COLO829 (cell line): Measurements from ENCODE around the gene POLR2C.

Source experiments
- DNase-seq: peaks from one replicate; pipeline ENCODE4 v3.0.0; 2012; ENCODE audit warnings: low spot score

POLR2C gene

DNA sequence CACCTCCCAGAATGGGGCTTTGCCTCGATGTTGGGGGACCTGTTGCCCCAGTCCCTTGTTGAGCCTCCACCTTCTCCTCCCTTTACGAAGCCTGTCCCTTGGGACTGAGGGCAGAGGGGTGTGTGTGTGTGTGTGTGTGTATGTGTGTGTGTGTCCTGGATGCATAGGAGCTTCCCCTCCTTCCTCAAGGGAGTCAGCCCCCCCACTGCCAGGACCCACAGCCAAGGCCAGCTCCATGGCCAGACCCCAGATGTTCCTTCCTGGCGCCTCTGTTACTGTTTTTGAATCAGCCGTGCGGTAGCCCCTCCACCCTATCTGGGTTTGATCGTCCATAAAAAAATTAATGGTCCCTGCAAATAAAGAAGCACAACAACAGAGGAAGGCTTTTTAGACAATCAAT lies 41.5 kb downstream of the POLR2C start:
- DNase-seq, result no peak

DNA sequence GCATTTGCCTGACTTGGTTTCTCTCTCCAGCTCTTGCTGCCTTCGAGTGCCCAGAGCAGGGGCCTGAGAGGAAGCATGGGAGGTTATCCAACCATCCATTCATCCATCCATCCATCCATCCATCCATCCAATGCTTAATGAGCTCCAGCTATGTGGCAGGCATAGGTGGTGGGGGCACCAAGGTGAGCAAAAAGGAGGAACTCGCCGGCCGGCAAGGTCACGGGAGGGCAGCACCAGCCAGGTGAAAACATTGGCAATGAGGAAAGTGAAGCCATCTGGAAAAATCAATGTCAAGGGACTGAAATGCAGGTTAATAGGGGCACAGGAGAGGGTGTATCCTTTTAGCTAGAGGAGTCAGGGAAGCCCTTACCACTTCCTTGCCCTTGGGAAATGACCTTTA lies 42.0 kb downstream of the POLR2C start:
- no peak for DNase-seq

DNA sequence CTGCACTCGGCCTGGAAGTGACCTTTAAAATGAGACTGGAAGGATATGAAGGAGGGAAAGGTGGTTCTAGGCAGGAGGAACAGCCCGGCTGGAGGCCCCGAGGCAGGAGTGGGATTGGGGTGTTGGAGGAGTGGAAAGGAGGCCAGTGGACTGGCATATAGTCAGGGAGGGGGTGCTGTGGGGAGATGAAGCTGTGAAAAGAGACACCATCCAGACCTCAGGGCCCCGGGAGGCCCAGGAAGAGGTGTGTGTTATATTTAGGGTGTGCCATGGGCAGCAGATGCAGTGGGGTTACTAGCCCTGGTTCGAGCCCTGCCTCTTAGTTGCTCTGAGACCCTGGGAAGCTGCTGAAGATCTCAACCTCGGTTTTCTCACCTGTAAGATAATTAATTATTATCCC lies 42.7 kb downstream of the POLR2C start:
- no peak for DNase-seq

DNA sequence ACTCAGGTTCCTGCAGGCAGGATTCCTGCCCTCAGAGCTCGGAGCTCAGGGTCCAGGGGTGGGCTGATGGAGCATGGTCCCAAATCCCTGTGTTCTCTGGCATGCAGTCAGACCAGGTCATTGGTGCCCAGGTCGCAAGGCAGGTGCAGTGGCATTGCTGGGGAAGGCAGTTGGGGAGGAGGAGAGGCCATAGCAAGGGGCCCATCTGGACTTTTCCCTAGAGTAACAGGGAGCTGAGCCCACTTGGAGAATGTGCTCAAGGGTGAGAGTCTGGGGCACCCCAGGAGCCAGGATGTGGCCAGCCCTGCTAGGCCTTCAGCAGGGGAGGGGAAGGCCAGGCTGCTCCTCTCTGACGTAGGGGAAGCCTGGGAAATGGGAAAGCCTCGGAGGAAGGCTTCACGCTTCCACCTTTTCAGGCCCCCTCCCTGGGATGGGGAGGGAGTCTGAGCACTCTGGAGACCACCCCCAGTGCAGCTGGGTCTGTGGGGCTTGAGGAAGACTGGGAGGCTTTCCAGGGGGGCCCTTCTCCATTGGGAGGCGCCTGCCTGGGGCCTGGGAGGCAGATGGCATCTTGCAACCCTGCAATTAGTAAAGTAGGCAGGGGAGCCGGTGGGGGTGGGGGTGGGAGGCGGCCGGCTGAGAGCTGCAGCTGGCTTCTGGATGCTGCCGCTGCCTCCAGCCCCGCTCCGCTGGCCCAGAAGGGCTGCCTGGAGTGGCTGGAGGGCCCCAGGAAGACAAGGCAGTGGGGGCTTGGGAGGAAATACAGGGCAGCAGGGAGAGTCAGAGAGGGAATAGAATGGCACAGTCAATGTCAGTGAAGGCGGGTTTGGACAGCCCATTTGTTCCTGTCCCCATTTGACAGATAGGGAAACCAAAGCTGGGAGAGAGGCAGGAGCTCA lies 44.9 kb downstream of the POLR2C start:
- no peak for DNase-seq

DNA sequence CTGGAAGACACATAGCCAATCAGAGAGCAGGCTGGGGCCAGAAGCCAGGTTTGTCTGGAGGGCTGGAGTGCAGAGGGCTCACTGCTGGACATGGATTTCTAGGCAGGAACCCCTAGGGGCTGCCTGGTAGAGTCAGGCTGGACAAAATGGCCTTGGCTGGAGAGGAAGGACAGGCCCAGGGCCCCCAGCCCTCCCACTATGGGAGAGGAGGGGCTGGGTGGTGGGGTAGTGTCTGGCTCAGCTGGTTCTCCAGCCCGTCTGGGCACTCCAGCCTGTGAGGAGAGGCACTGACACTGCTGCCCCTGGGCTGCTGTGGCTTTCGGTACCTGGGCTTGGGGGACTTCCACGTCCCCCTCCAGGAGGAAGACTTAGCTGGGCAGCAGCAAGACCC lies 45.6 kb downstream of the POLR2C start:
- DNase-seq, result no peak

DNA sequence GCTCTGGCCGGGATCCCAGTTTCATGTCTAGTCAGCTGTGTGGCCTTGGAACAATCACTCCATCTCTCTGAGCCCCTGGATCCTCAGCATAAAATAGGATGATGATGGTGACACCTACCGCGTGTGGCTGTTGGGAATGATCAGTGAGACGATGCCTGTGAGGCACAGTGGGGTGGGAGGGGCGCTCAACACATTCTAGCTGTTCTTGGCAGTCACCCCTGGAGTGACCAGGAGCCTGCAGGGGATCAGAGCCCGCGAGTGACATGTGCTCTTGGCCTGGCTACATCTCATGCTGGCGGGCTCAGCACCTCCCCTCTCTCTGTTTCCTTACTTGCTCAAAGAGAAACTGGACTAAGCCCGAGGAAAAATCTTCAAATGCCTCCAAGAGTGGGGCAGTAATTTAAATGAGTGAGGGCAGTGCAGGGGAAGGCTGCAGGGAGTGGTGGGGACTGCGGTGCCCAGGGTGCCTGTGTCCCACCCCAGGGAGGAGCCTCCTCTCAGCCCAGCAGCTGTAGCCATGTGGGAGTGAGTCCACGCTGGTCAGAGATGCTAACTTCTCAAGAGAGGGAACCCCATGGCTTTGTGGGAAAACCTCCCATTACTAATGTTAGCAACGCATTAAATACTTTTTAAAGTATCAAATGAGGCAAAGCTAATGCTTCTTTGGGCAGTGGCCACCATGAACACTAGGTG lies 46.9 kb downstream of the POLR2C start:
- DNase-seq, result no peak

DNA sequence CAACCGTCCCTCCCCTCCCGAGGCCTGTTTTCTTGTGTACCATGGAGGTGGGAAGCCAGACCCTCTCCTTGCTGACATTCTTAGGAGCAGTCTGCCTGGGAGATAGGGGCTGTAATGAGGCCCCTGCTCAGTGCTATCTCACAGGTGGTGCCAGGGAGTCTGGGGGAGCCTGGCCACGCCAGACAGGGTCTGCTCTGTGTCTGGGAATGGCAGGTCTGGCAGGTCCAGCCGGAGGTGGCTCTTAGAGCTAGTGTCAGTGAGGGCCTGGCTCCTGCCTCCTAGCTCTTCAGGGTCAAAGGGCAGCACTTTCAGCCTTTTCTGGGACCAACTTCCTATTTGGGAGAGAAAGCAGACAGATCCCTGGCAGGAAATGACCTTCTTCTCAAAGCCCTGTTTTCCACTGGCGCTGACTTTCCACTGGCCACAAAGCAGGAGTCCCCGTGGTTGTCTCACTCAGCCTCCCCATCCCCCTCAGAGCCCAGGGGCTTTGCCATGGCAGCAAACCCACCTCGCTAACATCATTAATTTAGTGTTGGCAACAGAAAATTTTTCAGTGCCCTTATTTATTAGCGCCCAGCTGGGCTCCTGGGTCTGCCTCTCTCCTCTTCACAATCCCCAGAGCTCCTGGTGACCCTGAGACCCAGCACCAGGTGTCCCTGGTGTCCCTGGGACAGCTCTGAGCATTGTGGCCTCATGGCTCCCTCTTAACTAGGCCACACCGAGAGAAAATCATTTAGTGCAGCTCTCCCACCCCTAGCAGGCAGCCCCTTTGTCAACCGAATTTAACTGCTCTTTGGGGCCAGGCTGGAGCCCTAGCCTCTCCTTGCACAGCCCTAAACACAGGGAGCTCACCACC lies 47.8 kb downstream of the POLR2C start:
- DNase-seq, result no peak

DNA sequence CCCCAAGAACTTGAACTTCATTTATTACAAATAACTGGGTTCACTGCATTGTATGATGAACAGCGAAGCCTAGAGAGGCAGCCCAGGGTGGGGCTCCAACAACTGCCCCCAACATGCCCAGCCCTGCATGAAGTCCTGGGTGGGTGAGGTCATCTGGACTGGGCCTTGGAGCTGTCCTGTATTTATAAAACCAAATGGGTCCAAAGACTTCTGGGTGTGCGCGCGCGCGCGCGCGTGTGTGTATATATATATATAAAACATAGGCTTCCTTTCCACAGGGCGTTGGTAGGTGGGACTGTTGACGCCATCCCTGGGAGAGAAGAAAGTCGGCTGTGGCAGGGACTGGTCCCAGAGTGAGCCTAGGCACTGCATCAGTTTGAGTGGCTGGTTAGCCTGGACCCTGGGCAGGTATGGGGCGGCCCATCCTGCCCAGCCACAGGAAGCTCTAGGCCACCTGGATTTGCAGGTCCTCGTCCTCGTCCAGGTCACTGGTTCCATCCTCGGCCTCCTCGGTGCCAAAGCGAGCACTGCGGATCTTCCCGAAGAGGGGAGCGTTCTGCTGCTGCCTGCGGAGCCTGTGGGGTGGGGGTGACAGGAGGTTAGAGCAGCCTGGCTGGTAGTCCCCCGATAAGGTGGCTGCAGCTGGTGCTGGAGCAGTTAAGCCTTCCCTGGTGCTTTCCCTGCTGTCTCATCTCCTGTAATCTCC lies 50.0 kb downstream of the POLR2C start:
- DNase-seq, result no peak

DNA sequence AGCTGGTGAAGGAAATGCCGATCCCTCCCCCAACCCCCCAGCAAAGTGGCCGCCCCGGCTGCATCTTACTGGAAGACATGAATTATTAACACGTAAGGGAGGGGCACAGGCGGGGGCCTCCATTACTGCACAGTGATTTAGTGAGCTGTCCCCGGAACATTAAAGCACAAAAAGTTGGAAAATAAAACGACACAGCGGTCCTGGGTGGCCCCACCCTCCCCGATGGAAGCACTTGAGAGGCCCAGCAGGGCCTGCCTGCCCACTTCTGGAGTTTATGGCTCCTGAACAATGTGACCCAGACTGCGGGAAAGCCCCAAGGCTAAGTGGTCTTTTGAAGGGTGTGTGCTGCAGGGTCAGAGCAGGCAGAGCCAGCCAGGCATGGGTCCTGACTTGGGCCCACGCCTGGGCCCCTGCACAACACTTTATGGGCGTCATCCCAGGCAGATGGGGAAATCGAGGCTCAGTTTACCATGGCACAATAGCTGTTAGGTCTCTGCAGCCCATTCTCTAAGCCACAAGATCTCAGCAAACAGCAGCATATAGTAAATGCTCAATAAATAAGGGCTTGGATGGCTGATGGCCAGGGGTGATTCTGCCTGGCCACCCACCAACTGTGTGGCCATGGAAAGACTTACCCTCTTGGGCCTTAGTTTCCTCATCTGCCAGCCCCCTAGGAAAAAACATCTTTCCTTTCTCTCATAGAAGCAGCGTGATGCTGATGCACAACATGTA lies 51.1 kb downstream of the POLR2C start:
- DNase-seq, result no peak

DNA sequence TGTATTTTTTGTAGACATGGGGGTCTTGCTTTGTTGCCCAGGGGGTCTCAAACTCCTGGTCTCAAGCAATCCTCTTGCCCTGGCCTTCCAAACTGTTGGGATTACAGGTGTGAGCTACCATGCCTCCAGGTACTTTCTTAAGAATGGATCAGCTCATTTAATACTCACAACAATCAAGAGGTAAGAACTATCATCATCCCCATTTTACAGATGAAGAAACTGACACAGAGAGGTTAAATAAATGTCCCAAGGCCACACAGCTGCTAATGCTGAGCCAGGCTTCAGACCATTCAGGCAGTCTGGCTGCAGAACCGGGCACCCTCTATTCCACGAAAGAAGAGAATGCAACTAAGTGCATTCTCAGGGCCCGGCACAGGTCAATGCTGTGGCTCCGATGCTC lies 51.9 kb downstream of the POLR2C start:
- DNase-seq, result no peak

DNA sequence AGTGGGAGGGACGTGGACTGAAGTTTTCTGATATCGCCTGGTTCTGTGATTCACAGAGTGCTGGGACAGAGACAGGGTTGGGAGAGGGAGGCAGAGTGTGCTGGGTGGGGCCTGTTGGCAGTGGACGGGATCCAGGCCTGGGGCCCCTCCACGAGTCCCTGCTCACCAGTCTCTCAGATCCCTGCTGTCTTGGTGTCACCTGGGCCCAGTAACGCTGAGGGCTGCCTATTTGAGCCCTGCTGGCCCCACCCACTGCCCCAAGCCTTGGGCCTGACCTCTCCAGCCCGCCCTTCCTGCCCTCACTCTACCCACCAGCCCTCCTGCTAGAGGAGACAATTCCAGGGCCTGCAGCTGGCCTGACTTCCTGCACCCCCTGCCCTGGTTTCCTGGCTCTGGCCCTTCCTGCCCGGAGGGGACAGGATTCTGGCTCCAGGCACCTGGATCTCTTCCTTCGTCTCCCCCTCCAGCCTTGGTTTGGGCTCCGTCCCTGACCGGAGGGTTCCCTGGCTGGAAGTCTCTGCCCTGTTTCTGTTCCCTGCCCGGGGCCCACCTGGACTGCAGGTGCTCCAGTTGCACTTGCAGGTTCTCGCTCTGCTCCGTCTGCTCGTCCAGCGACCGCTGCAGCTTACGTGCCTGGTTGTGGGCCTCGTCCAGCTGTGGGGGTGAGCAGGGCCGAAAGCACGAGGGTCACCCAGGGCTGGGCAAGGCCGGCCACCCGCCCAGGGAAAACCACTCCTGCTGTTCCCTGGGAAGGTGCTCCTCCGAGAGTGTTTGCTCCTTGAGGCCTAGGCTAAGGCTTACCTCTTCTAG lies 52.5 kb downstream of the POLR2C start:
- no peak for DNase-seq

DNA sequence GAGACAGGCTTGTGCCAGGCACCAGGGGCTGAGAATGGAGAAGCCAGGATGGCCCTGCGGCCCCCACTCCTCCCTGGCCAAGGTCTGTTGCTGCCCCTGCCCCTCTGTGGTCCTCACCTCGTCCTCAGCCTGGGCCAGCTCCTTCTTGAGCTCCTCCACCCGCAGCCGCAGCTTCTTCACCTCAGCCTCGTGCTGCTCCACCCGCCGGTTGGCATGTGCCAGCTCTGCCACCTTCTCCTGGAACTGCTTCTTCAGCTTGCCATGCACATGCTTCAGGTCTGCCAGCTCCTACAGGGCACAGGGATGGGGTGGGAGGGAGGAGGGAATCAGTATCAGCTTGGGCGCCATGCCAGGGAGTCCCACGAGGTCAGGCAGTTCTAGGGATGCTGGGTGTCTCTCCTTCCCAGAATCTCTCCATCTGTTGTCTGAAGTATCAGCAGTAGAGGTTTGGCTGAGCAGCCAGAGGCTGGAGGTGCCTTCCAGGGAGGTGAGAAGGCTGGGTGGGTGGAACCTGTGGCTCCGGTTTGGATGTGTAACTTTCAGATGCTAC lies 53.8 kb downstream of the POLR2C start:
- no peak for DNase-seq

DNA sequence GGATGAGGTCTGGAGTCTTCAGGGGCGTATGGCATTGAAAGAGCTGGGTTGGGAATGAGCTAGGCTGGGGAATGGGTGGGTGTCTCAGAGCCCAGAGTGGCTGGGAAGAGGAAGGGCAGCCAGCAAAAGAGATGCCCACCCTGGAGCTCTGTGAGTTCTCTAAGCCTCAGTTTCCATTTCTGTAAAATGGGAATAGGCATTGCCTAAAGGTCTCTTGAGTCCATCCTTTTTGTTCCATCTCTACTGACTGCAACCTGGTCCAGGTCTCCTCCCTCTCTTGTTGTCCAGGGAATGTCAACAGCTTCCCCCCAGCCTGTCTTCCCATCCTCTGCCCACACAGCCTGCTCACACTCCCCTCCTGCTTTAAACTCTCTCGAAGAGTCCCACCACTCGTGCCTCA lies 54.3 kb downstream of the POLR2C start:
- no peak for DNase-seq

DNA sequence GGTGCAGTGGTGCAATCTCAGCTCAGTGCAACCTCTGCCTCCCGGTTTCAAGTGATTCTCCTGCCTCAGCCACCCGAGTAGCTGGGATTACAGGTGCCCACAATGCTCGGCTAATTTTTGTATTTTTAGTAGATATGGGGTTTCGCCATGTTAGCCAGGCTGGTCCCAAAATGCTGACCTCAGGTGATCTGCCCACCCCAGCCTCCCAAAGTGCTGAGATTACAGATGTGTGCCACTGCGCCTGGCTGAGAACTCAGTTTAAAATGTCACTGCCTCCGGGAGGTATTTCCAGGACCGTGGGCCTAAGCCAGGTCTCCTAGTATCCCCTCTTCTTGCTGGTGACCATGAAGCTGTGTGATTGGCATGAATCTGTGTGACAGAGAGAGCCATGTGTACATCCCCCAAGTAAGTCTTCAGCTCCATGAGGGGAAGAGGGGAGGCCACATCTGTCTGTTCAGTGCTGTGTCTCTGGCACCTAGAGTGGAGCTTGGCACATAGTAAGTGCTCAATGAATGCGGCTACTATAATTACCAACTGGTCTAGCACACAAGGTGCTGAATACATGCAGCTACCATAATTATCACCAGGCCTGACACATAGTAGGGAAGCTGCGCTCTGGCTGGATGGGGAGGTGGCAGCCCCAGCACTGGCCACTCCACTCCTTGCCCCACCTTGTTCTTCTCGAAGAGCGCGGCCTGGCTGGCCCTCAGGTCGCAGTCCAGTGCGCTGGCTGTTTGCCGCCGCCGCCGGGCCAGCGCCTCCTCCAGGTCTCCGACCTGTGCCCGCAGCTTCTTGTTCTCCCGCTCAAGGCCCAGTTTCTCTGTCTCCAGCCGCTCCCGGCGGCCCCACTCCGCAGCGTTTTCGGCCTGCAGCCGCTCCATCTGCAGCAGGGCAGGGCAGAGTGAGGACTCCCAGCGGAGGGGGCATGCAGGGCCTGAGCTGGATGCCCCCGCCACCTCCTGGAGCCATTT lies 55.2 kb downstream of the POLR2C start:
- DNase-seq, result no peak

DNA sequence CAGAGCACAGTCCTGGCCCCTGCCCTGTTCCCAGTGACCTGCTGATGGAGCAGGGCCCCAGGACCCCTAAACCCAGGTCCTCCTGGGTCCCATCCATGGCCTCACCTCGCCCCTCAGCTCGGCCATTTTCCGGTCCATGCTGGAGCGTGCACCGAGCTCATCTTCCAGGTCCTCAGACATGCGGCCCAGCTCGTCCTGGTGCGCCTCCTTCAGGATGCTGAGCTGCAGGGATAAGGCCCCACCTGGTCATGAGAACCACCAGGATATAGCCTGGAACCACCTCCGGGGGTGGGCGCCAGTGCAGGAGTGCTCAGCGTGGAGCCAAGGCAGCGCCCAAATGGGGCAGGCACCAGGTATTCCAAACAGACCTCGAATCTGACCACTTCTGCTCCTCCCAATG lies 56.0 kb downstream of the POLR2C start:
- no peak for DNase-seq

DNA sequence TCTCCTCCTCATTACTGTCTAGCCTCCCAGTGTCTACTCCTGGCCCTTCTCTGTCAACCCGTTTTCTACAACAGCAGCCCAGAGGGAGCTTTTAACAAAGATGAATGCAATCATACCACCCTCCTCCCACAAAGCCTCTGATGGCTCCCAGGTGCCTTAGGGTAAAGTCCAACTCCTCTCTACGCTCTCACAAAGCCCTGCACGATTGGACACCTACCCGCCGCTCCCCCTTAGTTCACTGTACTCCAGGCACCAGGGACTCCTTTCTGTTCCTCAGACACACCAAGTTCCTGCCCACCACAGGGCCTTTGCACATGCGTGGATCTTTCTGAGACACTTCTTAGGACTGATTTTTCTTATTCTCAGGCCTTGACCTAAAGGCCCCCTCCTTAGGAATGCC lies 56.4 kb downstream of the POLR2C start:
- no peak for DNase-seq

DNA sequence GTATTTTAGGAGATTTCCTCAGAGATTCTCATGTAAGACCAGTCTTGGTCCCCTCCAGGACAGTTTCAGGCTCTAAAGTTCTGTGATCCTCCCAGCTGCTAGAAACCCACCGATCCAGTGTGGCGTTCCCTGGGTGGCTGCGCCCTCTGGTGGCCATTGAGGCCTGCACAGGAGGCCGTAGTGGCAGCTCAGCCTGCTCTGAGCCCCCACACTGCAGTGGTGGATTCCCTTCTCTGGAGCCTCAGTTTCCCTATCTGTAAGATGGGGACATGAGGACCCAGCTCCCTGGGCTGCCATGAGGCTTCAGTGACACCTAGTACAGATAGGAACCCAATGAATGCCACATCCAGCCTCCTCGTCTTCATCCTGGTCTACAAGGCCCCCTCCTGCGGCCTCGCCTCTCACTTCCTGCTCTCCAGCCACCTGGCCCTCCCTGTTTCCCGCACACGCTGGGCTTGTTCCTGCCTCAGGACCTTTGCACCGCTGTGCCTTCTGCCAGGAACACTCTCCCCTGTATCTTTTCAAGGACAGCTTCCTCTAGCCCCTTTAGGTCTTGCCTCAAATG lies 57.4 kb downstream of the POLR2C start:
- peak; percentile 57 for DNase-seq
